Fibroblast of skin of scalp (primary cell): ENCODE data around the gene TAGLN.
"Not testable (repeated sequence)": the region's sequence is repeated elsewhere in the genome, so short reads cannot be mapped to it uniquely, and the experiment has no call there.

Experiments
- DNase-seq: peaks from one replicate; pipeline ENCODE4 v3.0.0-alpha.2; 2013

Gene TAGLN

DNA sequence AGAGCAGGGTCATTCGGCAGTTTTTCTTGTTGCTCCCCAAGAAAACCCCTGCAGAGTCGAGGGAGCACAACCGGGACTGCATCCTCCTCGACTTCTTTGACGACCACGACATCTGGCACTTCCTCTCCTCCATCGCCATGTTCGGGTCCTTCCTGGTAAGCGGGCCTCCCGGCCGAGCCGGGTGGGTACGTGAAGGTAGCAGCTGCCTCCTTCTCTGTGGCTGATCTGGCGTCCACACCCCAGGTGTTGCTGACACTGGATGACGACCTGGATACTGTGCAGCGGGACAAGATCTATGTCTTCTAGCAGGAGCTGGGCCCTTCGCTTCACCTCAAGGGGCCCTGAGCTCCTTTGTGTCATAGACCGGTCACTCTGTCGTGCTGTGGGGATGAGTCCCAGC is 3.4 kb upstream of the TAGLN start:
- DNase-seq, result no peak

DNA sequence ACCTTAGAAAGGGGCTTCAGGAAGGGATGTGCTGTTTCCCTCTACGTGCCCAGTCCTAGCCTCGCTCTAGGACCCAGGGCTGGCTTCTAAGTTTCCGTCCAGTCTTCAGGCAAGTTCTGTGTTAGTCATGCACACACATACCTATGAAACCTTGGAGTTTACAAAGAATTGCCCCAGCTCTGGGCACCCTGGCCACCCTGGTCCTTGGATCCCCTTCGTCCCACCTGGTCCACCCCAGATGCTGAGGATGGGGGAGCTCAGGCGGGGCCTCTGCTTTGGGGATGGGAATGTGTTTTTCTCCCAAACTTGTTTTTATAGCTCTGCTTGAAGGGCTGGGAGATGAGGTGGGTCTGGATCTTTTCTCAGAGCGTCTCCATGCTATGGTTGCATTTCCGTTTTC is 2.2 kb upstream of the TAGLN start:
- no peak for DNase-seq

GRCh38 chr11:117197516-117198456 is 1.4 kb upstream of the TAGLN start:
- peak; percentile 87 for DNase-seq

GRCh38 chr11:117198613-117199012 is 557 bp upstream of the TAGLN start:
- DNase-seq, result no peak

- DNase-seq, result peak; percentile 70
Measured at GRCh38 chr11:117199916-117200812, 994 bp downstream of the TAGLN start.

- peak; percentile 29 for DNase-seq
Measured at GRCh38 chr11:117200813-117201657, 1.9 kb downstream of the TAGLN start.

DNA sequence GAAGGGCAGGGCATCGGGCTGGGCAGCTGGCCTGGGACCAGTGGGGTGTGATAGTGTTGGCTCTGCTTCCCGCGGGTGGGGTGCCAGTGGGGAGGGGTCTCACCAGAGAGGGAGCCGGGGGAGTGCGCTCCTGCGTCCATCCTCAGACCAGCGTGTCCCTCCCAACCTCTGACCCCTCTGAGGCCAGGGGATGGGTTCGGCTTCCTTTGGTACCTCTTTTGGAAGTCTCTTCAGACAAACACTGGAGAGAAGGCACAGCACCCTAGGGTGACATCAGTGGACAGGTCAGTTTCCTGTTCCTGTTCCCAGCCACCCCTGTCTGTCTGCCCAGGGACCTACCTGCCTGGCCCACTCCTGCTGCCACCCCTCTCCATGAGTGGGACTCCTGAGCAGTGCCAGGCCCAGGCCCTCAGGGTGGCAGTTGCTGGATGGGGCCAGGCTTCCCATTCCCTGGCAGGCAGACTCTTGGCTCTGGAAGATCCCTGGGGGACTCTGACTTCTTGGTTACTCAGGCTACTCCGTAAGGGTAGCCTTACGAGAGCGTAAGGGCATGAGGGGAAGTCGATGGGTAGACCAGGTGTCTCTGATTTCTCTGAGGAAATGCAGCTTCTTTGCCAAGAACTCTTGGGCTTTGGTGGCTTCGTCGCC is 2.6 kb downstream of the TAGLN start:
- DNase-seq, result peak; percentile 29

DNA sequence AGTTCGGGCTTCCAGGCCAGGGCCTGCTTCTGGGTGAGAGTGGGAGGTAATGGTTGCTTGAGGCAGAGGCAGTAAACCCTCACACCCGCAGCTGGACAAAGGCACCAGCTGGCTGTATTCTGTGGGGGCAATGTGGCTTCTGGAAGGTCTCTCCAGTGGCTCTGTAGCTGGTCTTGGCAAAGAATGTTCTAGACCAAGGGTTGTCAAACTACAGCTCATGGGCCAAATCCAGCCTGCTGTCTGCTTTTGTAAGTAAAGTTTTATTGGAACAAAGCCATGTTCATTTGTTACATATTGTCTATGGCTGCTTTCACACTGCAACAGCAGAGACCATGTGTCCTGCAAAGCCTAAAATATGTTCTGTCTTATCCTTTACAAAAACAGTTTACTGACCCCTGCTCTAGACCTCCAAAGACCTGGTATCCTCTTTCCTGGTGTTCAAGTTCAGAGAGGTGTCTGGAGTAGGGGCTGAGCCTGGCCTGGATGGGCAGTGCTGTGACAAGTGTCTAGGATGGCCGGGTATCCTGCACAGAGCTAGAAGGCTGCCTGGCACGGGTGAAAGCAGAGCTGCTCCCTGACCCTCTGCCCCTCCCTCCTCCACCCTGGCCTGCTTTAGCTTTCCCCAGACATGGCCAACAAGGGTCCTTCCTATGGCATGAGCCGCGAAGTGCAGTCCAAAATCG is 3.4 kb downstream of the TAGLN start:
- DNase-seq, result peak; percentile 20

DNA sequence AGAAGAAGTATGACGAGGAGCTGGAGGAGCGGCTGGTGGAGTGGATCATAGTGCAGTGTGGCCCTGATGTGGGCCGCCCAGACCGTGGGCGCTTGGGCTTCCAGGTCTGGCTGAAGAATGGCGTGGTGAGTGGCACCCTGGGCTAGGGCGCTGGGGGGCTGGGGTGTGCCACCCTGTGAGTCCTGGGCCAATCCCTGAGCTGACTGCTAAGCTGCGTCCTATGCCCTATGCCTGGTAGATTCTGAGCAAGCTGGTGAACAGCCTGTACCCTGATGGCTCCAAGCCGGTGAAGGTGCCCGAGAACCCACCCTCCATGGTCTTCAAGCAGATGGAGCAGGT is 3.9 kb downstream of the TAGLN start:
- peak; percentile 17 for DNase-seq

DNA sequence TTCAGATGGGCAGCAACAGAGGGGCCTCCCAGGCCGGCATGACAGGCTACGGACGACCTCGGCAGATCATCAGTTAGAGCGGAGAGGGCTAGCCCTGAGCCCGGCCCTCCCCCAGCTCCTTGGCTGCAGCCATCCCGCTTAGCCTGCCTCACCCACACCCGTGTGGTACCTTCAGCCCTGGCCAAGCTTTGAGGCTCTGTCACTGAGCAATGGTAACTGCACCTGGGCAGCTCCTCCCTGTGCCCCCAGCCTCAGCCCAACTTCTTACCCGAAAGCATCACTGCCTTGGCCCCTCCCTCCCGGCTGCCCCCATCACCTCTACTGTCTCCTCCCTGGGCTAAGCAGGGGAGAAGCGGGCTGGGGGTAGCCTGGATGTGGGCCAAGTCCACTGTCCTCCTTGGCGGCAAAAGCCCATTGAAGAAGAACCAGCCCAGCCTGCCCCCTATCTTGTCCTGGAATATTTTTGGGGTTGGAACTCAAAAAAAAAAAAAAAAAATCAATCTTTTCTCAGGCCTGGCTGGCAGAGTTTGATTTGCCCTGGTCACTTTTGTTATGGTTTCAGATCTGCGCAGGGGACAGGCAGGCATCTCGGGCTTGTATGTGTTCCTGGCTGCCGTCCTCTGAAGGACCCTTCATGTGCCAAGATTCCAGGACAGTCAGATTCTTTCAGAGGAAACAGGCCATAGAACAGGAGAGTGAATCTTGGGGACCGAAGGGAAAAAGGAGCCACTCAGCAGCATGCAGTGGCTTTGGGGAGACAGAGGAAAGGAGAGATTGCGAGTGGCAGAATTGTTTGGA is 5.3 kb downstream of the TAGLN start:
- peak; percentile 18 for DNase-seq

- DNase-seq, result peak; percentile 20
Measured at GRCh38 chr11:117205211-117205818, 6.1 kb downstream of the TAGLN start.

GRCh38 chr11:117206111-117206510 is 6.9 kb downstream of the TAGLN start:
- not testable (repeated sequence) for DNase-seq

DNA sequence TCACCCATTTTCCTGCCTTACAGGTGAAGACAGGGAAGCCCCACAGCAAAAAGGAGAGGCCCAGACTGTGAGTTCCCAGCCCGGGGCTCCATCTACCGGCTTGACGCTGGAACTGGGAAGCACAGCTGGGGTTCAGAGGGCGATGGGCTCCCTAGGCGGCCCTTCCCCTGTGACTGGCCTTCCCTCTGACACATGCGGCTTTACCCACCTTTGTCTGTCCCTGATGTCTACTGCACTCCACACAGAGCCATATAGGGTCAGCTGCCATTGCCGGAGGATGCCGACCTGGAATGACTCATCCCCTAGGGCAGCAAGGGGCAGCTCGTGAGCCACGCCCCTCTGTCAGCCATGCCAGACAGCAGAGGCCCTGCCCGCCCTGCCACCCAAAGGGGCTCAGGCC is 7.7 kb downstream of the TAGLN start:
- DNase-seq, result not testable (repeated sequence)

GRCh38 chr11:117207481-117207880 is 8.3 kb downstream of the TAGLN start:
- DNase-seq, result not testable (repeated sequence)

GRCh38 chr11:117208710-117209109 is 9.5 kb downstream of the TAGLN start:
- peak; percentile 68 for DNase-seq

- DNase-seq, result peak; percentile 68
Measured at GRCh38 chr11:117209351-117210125, 10.4 kb downstream of the TAGLN start.

GRCh38 chr11:117210620-117211019 is 11.4 kb downstream of the TAGLN start:
- peak; percentile 25 for DNase-seq

GRCh38 chr11:117212697-117213355 is 13.7 kb downstream of the TAGLN start:
- DNase-seq, result no peak
